Activated T-cell treated with anti-CD3 and anti-CD28 coated beads, Interleukin-2, amount 50 U/mL, for 4 hours (primary cell): ENCODE data around the gene SREBF1. TPM values are rescaled to one million over a fixed set of nuclear protein-coding genes. Genes with fewer than 3 reads are reported as not detected.

Source experiments
- total RNA-seq, 3 donors: library from RNA; stranded (reverse); gene quantifications; one replicate each; pipeline ENCODE4 v1.2.1, GENCODE V29; 2021

SREBF1 gene
- total RNA-seq, 3 donors from 2014 or later: 34.3 to 44.0 (median 34.6) TPM

Other genes with a start within 250 kb of the SREBF1 start
- 10 to 100 TPM; 52.5 to 53.8 (median 53.0) TPM for gene PEMT, start 245.3 kb downstream of the SREBF1 start, total RNA-seq
- 10 to 100 TPM; 19.9 to 22.4 (median 20.1) TPM for gene RAI1, start 155.5 kb downstream of the SREBF1 start, total RNA-seq
- gene TOM1L2, start 135.4 kb upstream of the SREBF1 start, total RNA-seq: 1 to 10 TPM; 5.5 to 6.6 (median 5.5) TPM
- 1 to 10 TPM in 1 of 3 donors, under 1 TPM in 2; 0.49 to 1.3 (median 0.55) TPM for gene DRC3, start 135.9 kb upstream of the SREBF1 start, total RNA-seq
- gene ATPAF2, start 202.2 kb upstream of the SREBF1 start, total RNA-seq: 10 to 100 TPM; 27.3 to 33.7 (median 33.4) TPM
- gene GID4, start 202.4 kb upstream of the SREBF1 start, total RNA-seq: 1 to 10 TPM; 7.6 to 8.4 (median 8.3) TPM